ENCODE measurements around the gene LRRC37B.
"Not testable (repeated sequence)": the region's sequence is repeated elsewhere in the genome, so short reads cannot be mapped to it uniquely, and the experiment has no call there.

The LRRC37B gene

DNA sequence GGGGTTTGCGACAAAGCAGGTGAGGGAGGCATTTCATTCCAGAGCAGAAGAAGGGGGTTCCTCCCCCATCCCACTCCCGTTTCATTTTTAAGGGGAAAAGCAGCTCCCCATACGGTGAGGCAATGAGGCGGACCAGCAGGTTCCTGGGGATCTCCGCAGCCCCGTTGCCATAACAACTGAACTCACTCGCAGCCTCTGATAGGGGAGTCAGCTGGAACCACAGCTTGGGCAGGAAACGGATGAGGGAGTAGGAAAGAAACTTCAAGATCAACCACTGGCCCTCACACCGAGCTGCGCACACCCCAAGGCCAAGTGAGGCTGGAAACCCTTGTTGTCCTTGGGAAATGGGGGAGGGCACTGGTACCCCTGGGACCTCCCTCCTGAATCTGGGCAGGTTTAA lies 72.6 kb downstream of the LRRC37B start:
- DNase-seq (ENCODE audit: insufficient read length, low spot score); FAIRE-seq: not testable (repeated sequence)

DNA sequence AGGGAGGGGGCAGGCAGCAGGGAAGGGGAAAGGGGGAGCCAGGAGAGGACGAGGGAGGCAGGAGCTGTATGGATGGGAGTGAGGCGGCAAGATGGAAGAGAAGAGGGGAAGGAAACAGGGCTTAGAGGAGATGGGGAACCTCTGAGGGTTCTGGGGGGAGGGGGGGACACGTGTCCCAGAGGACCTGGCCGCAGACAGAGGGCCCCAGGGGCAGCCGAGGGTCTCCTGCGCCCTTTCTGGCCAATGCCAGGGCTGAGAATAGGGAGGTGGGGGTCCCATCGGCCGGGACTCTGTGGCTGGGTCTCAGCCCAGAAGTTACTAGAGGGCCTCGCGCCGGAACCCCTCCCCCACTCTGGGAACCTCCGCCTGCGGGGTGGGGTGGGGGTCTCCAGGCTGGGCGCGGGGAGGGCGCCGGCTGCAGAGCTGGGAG lies 76.4 kb downstream of the LRRC37B start:
- not testable (repeated sequence) for FAIRE-seq; DNase-seq (ENCODE audit: insufficient read length, low spot score)

DNA sequence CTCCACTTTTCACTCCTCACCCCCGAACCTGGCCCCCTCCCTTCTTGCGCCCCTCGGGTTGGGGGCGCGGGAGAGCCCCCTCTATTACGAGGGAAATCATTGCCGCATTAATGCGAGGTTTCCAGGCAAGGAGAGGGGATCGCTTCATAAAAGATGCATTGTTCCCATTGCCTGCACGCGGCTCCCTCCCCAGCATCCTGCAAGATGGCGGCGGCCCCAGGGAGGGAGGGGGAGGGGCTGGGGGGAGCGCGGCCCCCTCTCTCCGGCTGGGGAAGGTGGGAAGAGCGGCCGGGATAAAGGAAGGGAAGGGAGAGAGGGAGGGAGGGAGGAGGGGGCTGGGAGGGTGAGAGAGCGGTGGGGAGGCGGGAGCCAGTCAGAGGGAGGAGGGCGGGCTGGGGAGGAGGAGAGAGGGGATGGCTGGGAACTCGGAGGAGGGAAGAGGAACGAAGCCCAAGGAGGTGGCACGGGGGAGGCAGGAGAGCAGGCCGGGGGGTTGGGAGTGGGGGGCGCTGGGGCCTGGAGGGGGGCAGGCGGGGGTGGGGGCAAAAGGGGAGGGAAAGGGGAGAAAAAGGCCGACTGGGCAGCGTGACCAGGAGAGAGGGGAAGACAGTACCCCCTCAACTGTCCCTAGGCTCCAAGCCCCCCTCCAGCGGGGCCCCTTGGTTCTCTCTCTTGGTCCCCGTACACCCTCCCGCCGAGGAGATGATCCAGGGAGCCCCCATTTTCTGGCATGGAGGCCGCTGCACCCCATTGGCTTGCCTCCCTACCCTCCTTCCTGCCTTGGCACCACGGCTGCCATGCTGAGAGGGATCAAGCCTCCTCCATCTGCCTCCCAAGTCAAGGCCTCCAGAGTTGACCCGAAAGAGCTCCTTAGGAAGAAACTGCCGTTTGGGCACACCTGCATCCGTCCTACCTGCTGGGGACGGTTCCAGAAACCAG lies 77.1 kb downstream of the LRRC37B start:
- DNase-seq (ENCODE audit: insufficient read length, low spot score); FAIRE-seq: not testable (repeated sequence)

DNA sequence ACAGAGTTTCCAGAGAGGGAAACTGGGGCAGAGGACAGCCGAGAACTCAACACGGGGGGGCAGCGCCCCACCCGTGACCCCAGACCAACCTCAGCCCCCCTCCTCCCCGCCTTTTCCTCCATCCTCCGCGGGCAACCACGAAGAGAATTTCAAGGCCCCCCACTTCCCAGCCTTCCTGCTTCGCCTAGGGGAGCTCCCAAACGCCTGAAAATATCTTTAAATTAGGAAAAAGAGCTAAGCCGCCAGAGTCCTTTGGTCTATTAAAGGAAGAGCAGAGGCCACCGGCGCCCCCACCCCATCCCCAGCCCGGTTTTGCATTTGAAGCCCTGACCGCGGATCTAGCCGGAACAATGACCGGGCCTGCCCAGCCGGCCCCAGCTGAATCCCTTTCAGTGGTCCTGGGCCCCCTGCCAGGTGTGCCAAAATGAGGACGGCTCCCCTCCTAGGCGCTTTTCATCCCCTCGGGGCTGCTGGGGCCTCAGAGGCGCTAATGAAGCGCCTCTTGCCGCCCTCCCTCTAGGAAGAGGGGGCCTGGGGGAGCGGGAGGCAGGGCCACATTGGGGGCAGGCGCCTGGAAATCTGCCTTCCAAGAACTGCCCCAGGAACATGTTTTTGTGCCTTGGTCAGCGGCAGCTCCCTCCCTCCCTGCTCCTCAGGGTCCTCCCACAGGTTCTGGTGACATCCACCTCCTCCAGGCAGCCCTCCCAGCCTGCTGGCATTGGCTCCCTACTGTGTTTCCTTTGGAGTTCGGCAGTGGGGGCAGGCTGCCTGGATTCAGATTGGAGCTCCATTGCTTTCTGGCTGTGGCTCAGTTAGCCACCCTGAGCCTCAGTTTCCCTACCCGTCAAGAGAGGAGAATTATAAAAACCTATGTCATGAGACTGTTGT lies 78.0 kb downstream of the LRRC37B start:
- not testable (repeated sequence) for FAIRE-seq; DNase-seq (ENCODE audit: insufficient read length, low spot score)

DNA sequence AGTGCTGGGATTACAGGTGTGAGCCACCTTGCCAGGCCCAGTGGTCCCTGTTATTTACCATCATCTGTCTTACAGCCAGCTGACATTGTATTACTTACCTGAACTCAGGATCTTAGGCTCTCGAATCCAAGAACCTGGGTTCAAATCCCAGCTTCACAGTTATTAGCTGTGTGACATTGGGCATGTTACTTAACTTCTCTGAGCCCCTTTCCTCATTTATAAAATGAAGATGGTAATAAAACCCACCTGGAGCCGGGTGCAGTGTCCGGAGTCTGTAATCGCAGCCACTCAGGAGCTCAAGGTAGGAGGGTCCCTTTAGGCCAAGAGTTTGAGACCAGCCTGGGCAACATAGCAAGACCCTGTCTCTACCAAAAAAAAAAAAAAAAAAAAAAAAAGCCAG lies 79.7 kb downstream of the LRRC37B start:
- not testable (repeated sequence) for DNase-seq (ENCODE audit: insufficient read length, low spot score); FAIRE-seq

DNA sequence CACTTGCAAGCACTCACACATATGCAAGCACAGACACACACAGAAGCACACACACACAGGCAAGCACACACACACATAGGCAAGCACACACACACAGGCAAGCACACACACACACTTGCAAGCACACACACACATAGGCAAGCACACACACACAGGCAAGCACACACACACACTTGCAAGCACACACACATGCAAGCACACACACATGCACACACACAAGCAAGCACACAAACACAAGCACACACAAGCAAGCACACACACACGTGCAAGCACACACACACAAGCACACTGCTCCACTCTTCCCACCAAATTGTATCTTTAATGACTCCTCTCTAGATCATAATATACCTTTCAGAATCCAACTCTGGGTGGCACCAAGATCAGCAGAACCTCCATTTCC lies 84.9 kb downstream of the LRRC37B start:
- not testable (repeated sequence) for FAIRE-seq; DNase-seq (ENCODE audit: insufficient read length, low spot score)

DNA sequence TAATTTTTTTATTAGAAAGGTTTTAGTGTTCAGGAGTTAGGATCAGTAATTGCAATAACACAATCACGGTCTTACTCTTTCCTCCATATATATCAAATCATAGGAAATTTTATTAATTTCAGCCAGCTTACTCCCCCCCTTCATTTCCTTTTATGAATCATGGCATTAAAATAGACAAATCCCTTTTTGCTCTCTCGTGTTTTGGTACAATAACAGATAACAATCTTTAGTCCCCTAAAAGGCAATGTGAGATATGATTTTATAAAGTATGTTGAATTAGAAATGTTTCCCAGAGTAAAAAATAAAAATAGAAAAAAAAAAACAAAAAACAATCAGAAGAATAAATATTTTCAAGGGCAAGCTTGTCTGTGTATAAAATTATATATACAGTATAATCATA lies 92.5 kb downstream of the LRRC37B start:
- no peak for FAIRE-seq
- no peak for DNase-seq (ENCODE audit: insufficient read length, low spot score)

DNA sequence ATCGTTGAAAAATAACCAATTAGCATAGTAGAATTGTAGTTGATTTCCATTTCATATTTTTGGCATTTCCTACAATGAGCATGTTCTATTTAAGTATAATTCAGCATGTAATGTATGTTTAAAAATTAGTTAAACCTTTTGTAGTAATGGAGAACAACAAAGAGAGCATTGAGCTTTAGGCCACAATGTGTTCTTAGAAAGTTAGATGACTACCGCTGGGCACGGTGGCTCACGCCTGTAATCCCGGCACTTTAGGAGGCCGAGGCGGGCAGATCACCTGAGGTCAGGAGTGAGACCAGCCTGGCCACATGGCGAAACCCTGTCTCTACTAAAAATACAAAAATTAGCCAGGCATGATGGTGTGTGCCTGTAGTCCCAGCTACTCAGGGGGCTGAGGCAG lies 93.1 kb downstream of the LRRC37B start:
- not testable (repeated sequence) for DNase-seq (ENCODE audit: insufficient read length, low spot score); FAIRE-seq

More for the DNA sequence above, 92.5 kb downstream of the LRRC37B start:
- TF ChIP-seq, protein P1, sequence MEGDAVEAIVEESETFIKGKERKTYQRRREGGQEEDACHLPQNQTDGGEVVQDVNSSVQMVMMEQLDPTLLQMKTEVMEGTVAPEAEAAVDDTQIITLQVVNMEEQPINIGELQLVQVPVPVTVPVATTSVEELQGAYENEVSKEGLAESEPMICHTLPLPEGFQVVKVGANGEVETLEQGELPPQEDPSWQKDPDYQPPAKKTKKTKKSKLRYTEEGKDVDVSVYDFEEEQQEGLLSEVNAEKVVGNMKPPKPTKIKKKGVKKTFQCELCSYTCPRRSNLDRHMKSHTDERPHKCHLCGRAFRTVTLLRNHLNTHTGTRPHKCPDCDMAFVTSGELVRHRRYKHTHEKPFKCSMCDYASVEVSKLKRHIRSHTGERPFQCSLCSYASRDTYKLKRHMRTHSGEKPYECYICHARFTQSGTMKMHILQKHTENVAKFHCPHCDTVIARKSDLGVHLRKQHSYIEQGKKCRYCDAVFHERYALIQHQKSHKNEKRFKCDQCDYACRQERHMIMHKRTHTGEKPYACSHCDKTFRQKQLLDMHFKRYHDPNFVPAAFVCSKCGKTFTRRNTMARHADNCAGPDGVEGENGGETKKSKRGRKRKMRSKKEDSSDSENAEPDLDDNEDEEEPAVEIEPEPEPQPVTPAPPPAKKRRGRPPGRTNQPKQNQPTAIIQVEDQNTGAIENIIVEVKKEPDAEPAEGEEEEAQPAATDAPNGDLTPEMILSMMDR (IDR thresholded peaks at IDR 0.05; ENCODE audit: insufficient read depth, missing control alignments): no peak

DNA sequence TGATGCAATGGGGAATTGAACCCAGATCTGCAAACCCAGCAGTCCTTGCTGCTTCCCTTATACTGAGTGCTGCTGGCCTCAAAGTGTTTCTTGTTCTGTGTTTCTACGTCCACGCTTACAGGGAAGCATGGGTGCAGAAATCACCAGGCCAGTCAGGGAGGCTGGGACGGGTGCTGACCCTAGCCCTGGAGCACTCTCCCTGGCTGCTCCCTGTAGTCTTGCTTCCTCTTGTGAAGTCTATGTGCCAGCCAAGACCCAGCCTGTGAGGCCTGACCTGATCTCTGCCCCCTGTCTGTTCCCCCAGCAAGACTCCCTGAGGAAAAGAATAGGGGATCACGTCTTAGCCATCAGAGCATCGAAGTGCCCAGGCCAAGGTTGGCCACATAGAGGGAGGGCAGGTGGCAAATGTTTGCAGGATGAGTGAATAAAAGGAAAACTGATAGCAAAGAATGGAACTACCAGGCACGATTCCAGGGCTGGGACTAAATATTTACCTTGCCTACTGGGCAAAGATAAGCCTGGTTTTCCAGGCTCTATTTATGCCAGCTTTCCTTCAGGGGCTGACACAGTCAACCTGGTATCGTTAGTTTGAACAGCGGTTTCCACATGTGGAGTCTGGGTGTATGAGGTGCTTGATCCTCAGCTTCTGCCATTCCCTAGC lies 93.9 kb downstream of the LRRC37B start:
- FAIRE-seq (no peak), DNase-seq (ENCODE audit: insufficient read length, low spot score) (no peak)
- TF ChIP-seq, protein P1 (IDR thresholded peaks at IDR 0.05; ENCODE audit: insufficient read depth, missing control alignments): no peak

DNA sequence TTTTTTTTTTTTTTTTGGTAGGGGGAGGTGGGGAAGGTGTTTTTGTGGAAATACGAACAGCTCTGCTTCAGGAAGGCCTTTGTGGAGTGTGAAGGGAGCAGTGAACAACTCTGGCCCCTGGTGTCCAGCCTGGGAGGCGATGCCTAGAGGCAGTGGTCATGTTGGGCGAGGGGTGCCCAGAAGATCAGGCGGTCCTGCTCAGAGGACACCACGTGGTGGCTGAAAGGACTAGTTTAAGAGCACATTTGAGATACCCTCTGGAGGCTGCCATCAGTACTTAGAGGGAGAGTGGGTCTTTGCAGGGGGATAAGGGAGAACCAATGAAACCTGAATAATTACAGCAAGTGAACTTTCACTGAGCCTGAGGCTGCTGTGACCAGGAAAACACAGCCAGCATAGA lies 95.0 kb downstream of the LRRC37B start:
- TF ChIP-seq, protein P1 (IDR thresholded peaks at IDR 0.05; ENCODE audit: insufficient read depth, missing control alignments): no peak
- FAIRE-seq: no peak
- DNase-seq (ENCODE audit: insufficient read length, low spot score): no peak
